Measurements from ENCODE around the gene DHRS4L2. TPM values are rescaled to one million over a fixed set of nuclear protein-coding genes. Genes with fewer than 3 reads are reported as not detected.

DHRS4L2 gene
- total RNA-seq, 2 experiments from 2014 or later, result 27.6 to 29.6 TPM

- ChIA-PET CTCF (interaction anchor here (1.0 to 1.7 kb wide), 6 partner anchors 12 to 245 kb away, joined by 3 to 7 read pairs (median 6); partner anchors contain the start of gene IRF9), POLR2A (interaction anchor here (0.8 to 1.3 kb wide), 5 partner anchors 18 to 62 kb away, joined by 3 to 4 read pairs (median 3); partner anchors contain the start of genes DCAF11 and NRL)
- intact Hi-C loops (cut with micrococcal nuclease), result loop anchor here (2.0 to 10.0 kb wide), 5 partner anchors 63 to 260 kb away; partner anchors contain the start of genes DCAF11, GMPR2, LTB4R and LTB4R2
- Mint-ChIP-seq H3K27me3 (peaks cover 4% of the 10 kb centered on the region), H3K9me3 (no peaks in the 10 kb centered on the region), H3K4me3 (peak within 1 kb of the TSS; percentile 70), H3K4me1 (ENCODE audit: low read depth) (peaks cover 20% of the 10 kb centered on the region), H3K36me3 (no peaks in the 10 kb centered on the region), H3K27ac (no peak within 1 kb of the TSS)
- DNase-seq, result peak; percentile 74
Observed at GRCh38 chr14:24051789-24052655, 63.3 kb downstream of the DHRS4L2 start, which contains the start of gene CARMIL3. Gene CARMIL3 (plus strand): TSS chr14:24052009. CDS start chr14:24052154, 145 bp downstream.

- peak; percentile 81 for DNase-seq
- peaks cover 4% of the 10 kb centered on the region for H3K27me3 Mint-ChIP-seq
Observed at GRCh38 chr14:24052656-24053547, 64.2 kb downstream of the DHRS4L2 start.

GRCh38 chr14:24053548-24054323 lies 65.0 kb downstream of the DHRS4L2 start:
- ChIA-PET CTCF (interaction anchor here (1.0 to 12.9 kb wide), 5 partner anchors 20 to 107 kb away, joined by 3 to 458 read pairs (median 9); partner anchors contain the start of genes IRF9 and PCK2), POLR2A (interaction anchor here (1.2 kb wide), 1 partner anchor 93 kb away, joined by 3 read pairs; the partner anchor contains the start of gene RNF31)
- H3K9me3 Mint-ChIP-seq, result no peaks in the 10 kb centered on the region
- DNase-seq, result no peak
- H3K36me3 Mint-ChIP-seq, result no peaks in the 10 kb centered on the region
- peak overlapping the region; percentile 60 for H3K4me3 Mint-ChIP-seq
- peaks cover 4% of the 10 kb centered on the region for H3K27me3 Mint-ChIP-seq
- intact Hi-C loops (cut with micrococcal nuclease), result loop anchor here (1.0 to 10.0 kb wide), 7 partner anchors 41 to 259 kb away; partner anchors contain the start of genes DCAF11, GMPR2, LTB4R and LTB4R2
- H3K27ac Mint-ChIP-seq, result peak overlapping the region; percentile 10
- peaks cover 20% of the 10 kb centered on the region for H3K4me1 Mint-ChIP-seq (ENCODE audit: low read depth)

More at GRCh38 chr14:24052656-24053547, 64.2 kb downstream of the DHRS4L2 start:
- CTCF ChIA-PET, result interaction anchor here (1.2 to 12.9 kb wide), 5 partner anchors 38 to 108 kb away, joined by 6 to 458 read pairs (median 7); partner anchors contain the start of genes IRF9 and PCK2
- no peaks in the 10 kb centered on the region for H3K9me3 Mint-ChIP-seq
- peak overlapping the region; percentile 10 for H3K27ac Mint-ChIP-seq
- H3K36me3 Mint-ChIP-seq, result no peaks in the 10 kb centered on the region
- H3K4me1 Mint-ChIP-seq (ENCODE audit: low read depth), result peaks cover 20% of the 10 kb centered on the region
- POLR2A ChIA-PET, result interaction anchor here (1.3 kb wide), 2 partner anchors 28 to 56 kb away, joined by 3 to 4 read pairs; no protein-coding TSS in a partner anchor
- intact Hi-C loops (cut with micrococcal nuclease), result loop anchor here (1.0 to 10.0 kb wide), 7 partner anchors 41 to 259 kb away; partner anchors contain the start of genes DCAF11, GMPR2, LTB4R and LTB4R2
- H3K4me3 Mint-ChIP-seq, result peak overlapping the region; percentile 60

- intact Hi-C loops (cut with micrococcal nuclease), result loop anchor here (5.0 to 10.0 kb wide), 2 partner anchors 221 to 258 kb away; partner anchors contain the start of genes LTB4R, LTB4R2 and RABGGTA
- Mint-ChIP-seq H3K4me3 (no peak overlapping the region), H3K27me3 (peaks cover 4% of the 10 kb centered on the region), H3K9me3 (no peaks in the 10 kb centered on the region), H3K27ac (no peak overlapping the region), H3K36me3 (no peaks in the 10 kb centered on the region), H3K4me1 (ENCODE audit: low read depth) (peaks cover 20% of the 10 kb centered on the region)
- ChIA-PET POLR2A (interaction anchor here (1.2 kb wide), 1 partner anchor 93 kb away, joined by 3 read pairs; the partner anchor contains the start of gene RNF31), CTCF (interaction anchor here (1.0 to 12.9 kb wide), 5 partner anchors 20 to 107 kb away, joined by 3 to 458 read pairs (median 9); partner anchors contain the start of genes IRF9 and PCK2)
- no peak for DNase-seq
Observed at GRCh38 chr14:24054324-24054641, 65.6 kb downstream of the DHRS4L2 start.

- Mint-ChIP-seq H3K27ac (no peak overlapping the region), H3K4me3 (no peak overlapping the region), H3K36me3 (no peaks in the 10 kb centered on the region), H3K27me3 (peaks cover 4% of the 10 kb centered on the region), H3K9me3 (no peaks in the 10 kb centered on the region), H3K4me1 (ENCODE audit: low read depth) (peaks cover 20% of the 10 kb centered on the region)
- intact Hi-C loops (cut with micrococcal nuclease), result loop anchor here (5.0 to 10.0 kb wide), 2 partner anchors 220 to 258 kb away; partner anchors contain the start of genes LTB4R, LTB4R2 and RABGGTA
- POLR2A ChIA-PET, result interaction anchor here (1.2 kb wide), 1 partner anchor 92 kb away, joined by 3 read pairs; the partner anchor contains the start of gene RNF31
- DNase-seq, result no peak
- CTCF ChIA-PET, result interaction anchor here (1.0 to 12.9 kb wide), 5 partner anchors 21 to 106 kb away, joined by 3 to 458 read pairs (median 9); partner anchors contain the start of genes IRF9 and PCK2
Observed at GRCh38 chr14:24054646-24055045, 65.9 kb downstream of the DHRS4L2 start.

Other genes with a start within 250 kb of the DHRS4L2 start
- gene DHRS4, start 35.2 kb upstream of the DHRS4L2 start, total RNA-seq, result 10 to 100 TPM; 25.7 to 27.0 TPM
- gene CARMIL3, start 63.1 kb downstream of the DHRS4L2 start, total RNA-seq, result under 1 TPM; 0.75 to 1.00 TPM
- gene CPNE6, start 82.6 kb downstream of the DHRS4L2 start, total RNA-seq, result not detected
- 100 to 1,000 TPM; 118 to 125 TPM for gene PCK2, start 105.4 kb downstream of the DHRS4L2 start, total RNA-seq
- gene DCAF11, start 125.8 kb downstream of the DHRS4L2 start, total RNA-seq, result 10 to 100 TPM; 85.6 to 91.8 TPM
- gene NRL, start 126.0 kb downstream of the DHRS4L2 start, total RNA-seq, result 1 to 10 TPM; 1.2 to 1.9 TPM
- under 1 TPM in 1 of 2 experiments, not detected in 1; 0.86 TPM for gene FITM1, start 141.7 kb downstream of the DHRS4L2 start, total RNA-seq
- 100 to 1,000 TPM; 403 to 427 TPM for gene PSME1, start 147.3 kb downstream of the DHRS4L2 start, total RNA-seq
- 10 to 100 TPM; 40.0 to 40.9 TPM for gene EMC9, start 152.7 kb downstream of the DHRS4L2 start, total RNA-seq
- 100 to 1,000 TPM; 404 to 411 TPM for gene PSME2, start 157.7 kb downstream of the DHRS4L2 start, total RNA-seq
- 10 to 100 TPM; 75.5 to 80.4 TPM for gene RNF31, start 158.6 kb downstream of the DHRS4L2 start, total RNA-seq
- gene IRF9, start 172.3 kb downstream of the DHRS4L2 start, total RNA-seq, result 100 to 1,000 TPM; 158 to 172 TPM
- 10 to 100 TPM; 24.9 to 27.9 TPM for gene REC8, start 183.2 kb downstream of the DHRS4L2 start, total RNA-seq
- 10 to 100 TPM; 69.5 to 72.6 TPM for gene IPO4, start 199.9 kb downstream of the DHRS4L2 start, total RNA-seq
- 10 to 100 TPM; 23.7 to 26.7 TPM for gene TM9SF1, start 206.5 kb downstream of the DHRS4L2 start, total RNA-seq
- under 1 TPM in 1 of 2 experiments, not detected in 1; 0.50 TPM for gene TSSK4, start 216.8 kb downstream of the DHRS4L2 start, total RNA-seq
- gene CHMP4A, start 224.6 kb downstream of the DHRS4L2 start, total RNA-seq, result 10 to 100 TPM; 79.0 to 84.6 TPM
- gene MDP1, start 227.1 kb downstream of the DHRS4L2 start, total RNA-seq, result 10 to 100 TPM; 14.2 to 15.8 TPM
- 100 to 1,000 TPM; 202 to 213 TPM for gene NEDD8, start 243.4 kb downstream of the DHRS4L2 start, total RNA-seq
- 10 to 100 TPM; 56.9 to 64.6 TPM for gene GMPR2, start 244.0 kb downstream of the DHRS4L2 start, total RNA-seq

All from activated CD4-positive, alpha-beta memory T cell treated with anti-CD3 and anti-CD28 coated beads for 36 hours (primary cell).